Glomerular visceral epithelial cell (primary cell): ENCODE results near the gene SULT2B1.
"Not testable (repeated sequence)": the region's sequence is repeated elsewhere in the genome, so short reads cannot be mapped to it uniquely, and the experiment has no call there.

Experiments used
- DNase-seq: peaks from one replicate; pipeline ENCODE4 v3.0.0-alpha.2; 2016; ENCODE audit errors: extremely low spot score

Gene SULT2B1

DNA sequence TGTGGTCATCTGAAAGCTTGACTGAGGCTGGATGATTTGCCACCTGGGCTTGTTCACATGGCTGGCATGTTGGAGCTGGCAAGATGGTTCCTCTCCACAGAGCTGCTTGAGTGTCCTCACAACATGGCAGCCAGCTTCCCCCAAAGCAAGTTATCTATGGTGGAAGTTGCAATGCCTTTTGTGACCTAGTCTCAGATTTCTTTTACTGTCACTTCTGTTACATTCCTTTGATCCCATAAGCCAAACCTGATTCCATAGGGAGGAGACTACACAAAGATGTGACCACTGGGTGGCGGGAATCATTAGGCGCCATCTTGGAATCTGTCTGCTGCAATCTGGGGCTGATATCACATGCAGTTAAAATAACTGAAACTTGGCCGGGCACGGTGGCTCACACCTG lies 22.8 kb upstream of the SULT2B1 start:
- DNase-seq: no peak

DNA sequence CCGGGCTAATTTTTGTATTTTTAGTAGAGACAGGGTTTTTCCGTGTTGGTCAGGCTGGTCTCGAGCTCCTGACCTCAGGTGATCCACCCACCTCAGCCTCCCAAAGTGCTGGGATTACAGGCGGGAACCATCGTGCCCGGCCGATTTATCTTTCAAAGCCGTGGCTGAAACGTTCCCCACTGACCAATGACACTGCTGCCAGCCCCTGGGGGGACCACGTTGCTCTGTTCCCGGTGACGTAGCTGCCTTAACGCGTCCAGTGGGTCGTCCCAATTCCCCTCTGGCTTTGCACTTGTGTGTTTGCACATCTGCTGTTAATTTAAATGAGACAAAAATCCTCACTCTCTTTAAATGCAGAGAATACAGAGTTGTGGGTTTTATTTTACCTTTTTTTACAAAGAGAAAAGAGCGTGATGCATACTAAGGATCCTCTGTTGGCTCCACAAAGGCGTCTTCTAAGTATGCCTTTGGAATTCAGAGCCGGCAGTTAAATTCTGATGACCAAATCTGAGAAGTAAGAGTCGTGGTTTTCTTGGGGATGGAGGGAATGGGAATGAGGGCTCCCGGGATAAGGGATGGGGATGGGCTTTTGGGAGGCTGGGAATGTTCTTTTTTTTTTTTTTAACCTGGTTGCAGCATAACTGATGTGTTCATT lies 21.8 kb upstream of the SULT2B1 start:
- DNase-seq: no peak

DNA sequence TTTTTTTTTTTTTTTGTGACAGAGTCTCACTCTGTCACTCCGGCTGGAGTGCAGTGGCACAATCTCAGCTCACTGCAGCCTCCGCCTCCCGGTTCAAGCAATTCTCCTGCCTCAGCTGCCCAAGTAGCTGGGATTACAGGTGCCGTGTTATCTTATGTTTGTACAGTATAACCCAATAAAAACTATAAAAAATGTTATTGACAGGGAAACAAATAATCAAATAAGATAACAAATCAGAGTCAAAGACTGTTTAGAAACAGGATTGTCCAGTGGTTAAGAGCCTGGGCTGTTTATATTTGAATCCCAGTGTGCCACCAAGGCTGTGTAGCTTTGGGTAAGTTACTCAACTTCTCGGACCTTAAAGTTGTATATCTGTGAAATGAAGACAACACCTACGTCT lies 21.2 kb upstream of the SULT2B1 start:
- DNase-seq: no peak

DNA sequence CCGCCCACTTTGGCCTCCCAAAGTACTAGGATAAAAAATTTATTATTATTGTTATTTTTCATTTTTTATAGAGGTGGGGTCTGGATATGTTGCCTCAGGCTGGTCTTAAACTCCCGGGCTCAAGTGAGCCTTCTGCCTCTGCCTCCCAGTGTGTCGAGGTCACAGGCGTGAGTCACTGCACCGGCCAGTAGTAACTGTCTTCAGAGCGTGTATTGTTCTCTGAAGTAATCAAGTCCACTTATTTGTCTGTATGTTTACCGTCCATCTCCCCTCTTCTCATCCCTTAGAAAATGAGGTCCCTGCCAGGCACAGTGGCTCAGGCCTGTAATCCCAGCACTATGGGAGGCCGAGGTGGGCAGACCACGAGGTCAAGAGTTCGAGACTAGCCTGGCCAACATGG lies 18.2 kb upstream of the SULT2B1 start:
- no peak for DNase-seq

DNA sequence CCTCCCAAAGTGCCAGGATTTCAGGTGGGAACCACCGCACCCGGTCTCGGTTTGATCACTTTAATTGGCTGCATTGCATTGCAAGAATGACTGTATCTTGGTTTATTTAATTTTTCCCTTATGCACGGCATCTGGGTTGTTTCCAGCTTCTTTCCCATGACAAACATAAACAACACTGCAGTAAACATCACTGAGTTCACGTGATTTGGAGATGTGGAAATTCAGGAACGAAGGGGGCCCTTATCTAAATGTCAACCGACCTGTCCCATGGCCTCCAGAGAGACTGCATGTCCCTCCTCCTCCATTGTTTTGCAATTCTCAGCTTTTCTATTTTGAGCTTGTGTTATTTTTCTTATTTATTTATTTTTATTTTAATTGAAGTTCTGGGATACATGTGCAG lies 14.4 kb upstream of the SULT2B1 start:
- DNase-seq: no peak

- not testable (repeated sequence) for DNase-seq
Observed at GRCh38 chr19:48538057-48538456, 13.9 kb upstream of the SULT2B1 start.

- peak; percentile 42 for DNase-seq
Observed at GRCh38 chr19:48539503-48540096, 12.4 kb upstream of the SULT2B1 start.

GRCh38 chr19:48540110-48540509 lies 11.9 kb upstream of the SULT2B1 start:
- DNase-seq: no peak

DNA sequence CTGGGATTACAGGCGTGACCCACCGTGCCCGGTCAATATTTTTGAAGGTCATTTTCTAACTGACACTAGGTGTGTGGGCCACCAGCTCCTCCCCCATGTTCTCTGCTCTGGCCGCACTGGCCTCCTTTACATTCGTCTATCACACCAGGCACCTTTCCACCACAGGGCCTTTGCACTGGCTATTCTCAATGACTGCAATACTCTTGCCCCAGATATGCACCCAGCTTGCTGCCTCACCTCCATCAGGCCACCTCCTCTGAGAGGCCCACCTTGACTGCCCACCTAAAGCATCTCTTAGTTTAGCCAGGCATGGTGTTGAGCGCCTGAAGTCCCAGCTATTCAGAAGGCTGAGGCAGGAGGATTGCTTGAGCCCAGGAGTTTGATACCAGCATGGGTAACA lies 10.2 kb upstream of the SULT2B1 start:
- no peak for DNase-seq

DNA sequence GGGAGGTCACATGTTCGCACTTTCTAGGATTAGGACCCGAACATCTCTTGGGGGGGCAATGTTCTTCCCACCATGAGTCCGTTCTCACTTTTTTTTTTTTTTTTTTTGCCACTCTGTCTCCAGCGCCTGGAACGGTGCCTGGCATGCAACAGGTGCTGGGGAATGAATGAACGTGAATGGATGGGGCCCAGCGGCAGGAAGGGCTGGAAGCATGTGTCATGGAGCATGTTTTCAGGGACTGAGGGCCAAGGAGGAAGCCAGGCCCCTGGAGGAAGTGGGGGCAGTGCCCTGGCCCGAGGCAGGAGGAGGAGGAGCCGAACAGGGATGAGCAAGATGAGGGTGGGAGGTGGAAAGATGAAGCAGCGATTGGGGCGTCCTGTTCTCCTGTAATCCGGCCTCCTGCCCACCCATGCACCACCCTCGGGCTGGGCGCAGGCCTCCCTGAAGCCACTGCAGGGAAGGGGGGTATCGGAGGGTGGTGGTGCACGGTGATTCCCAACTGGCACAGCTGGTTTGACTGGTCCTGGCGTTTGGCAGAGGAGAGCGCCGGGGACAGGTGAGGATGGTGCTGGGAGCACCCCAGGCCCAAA lies 8.8 kb upstream of the SULT2B1 start:
- peak; percentile 79 for DNase-seq

DNA sequence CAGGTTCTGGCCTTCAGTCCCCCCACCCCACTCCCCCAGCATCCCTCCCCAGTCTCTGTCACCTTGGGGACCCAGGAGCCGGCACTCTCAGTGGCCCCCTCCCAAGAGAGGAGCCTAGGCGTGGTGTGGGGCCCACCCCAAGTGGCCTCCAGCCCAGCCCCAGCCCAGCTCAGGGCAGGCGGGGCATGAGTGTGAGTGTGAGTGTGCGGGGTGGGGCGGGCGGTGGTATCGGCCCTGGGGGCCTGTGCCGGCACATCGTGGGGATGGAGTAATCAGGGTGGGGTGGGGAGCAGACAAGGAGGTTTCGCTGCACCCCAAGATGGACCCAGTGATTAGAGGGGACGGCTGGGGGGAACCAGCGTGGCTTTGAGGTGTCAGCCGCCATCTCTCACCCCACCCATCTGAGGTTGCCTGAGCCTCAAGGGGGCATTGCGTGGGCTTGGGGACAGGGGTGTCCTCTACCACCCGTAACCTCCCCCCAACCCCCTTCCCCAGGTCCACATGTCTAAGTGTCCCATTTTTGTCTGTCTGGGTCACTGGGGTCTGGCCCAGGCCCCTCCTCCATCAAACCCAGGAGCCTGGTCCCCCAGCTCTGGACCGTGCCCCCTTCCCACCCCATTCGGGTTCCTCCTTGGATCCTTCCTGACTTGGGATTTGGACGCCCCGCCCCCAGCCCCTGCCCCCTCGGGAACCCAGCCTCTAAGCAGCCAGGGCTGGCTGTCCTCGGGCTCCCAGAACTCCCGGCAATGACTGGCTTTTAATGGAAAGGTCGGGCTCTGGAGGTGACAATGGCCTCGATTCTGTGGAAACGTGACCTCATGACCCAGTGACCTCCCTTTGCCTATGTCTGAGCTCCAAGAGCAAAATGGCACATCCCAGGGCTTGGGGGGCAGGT lies 6.9 kb upstream of the SULT2B1 start:
- DNase-seq: no peak

DNA sequence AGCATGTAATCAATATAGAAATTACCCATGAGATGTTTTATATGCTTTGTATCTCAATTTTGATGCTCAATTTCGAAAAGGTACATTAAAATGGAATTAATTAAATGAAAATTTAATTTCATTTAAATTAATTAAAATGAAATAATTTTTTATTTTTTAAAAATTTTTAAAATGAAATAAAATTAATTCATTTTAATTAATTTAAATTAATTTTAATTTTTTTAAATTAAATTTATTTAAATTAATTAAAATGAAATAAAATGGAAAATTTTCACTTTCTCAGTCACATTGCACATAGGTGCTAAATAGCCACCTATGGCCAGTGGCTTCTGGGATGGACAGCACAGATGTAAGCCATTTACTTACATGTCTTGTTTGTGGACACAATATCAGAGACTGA lies 4.2 kb upstream of the SULT2B1 start:
- no peak for DNase-seq

DNA sequence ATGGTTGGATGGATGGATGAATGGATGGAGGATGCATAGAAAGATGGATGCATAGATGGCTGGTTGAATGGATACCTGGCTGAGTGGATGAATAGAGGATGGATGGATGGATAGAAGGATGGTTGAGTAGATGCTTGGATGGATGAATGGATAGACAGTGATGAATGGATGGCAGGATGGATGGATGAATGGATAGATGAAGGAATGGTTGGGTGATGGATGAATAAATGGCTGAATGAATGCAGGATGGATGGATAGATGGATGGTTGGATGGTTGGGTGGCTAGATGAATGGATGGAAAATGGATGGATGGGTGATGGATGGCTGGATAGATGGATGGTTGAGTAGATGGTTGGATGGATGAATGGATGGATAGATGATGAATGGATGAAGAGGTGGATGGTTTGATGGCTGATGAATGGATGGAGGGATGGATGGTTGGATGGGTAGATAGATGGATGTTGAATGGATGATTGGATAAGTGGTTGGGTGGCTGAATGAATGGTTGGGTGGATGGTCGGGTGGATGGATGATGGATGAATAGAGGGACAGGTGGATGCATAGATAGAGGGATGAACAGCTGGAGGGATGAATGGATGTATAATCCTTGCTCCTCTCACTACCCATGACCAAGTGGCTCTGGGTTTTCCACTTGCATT lies 3.6 kb upstream of the SULT2B1 start:
- no peak for DNase-seq

GRCh38 chr19:48549380-48549779 lies 2.6 kb upstream of the SULT2B1 start:
- no peak for DNase-seq

GRCh38 chr19:48552406-48553322 lies 692 bp downstream of the SULT2B1 start:
- DNase-seq: no peak

DNA sequence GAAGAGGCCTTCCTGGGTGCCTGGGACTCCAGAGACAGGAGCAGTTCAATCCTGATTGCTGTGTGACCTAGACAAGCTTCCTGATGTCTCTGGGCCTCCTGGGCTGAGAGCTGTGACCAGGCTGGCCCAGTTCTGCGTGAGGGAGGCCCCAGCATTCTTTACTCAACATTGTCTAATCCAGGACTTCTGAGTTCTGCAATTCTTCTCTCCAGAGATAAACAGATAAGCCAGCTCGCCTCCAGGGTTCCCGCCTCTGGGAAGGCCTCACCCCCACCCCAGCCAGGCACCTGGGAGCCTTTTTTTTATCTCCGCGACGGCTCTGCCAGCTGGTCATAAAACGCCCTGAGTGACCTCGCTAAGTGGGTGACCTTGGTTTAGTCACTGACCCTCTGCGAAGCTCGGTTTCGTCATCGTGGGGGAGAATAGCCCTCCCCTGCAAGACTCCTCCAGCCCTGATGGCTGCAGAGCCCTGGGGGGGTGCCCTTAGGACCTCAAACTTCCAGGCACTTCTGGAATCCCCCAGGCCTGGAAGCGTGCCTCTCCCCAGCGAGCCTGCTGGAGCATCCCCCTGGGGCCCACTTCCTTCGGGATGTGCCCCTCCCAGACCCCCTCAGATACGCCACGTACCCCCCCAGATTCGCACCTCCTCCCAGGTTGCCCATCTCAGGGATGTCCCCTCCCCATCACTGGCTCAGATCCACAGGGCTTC lies 1.9 kb downstream of the SULT2B1 start:
- peak; percentile 80 for DNase-seq

GRCh38 chr19:48554385-48555091 lies 2.6 kb downstream of the SULT2B1 start:
- DNase-seq: peak; percentile 59

GRCh38 chr19:48556163-48556562 lies 4.2 kb downstream of the SULT2B1 start:
- DNase-seq: peak; percentile 61

DNA sequence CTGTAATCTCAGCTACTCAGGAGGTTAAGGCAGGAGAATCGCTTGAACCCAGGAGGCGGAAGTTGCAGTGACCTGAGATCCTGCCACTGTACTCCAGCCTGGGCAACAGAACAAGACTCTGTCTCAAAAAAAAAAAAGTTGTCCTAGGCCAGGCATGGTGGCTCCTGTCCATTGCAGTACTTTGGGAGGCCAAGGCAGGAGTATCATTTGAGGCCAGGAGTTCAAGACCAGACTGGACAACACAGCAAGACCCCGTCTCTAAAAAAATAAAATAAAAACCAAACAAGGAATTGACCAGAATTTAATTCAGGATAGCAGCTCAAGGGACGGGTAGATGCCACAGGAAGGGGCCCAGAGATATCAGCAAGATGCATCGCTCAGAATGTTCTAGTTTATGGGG lies 4.9 kb downstream of the SULT2B1 start:
- no peak for DNase-seq
